Forelimb muscle (tissue), 1 donor: ENCODE results near the gene FADS2. TPM values are rescaled to one million over a fixed set of nuclear protein-coding genes. Genes with fewer than 3 reads are reported as not detected.

Experiments
- DNase-seq: peaks from one replicate; pipeline ENCODE4 v3.0.0-alpha.2; 2013; ENCODE audit warnings: low read depth
- polyA plus RNA-seq: library from polyadenylated mRNA; unstranded; fragments of 120-200 nt; gene quantifications from one replicate; pipeline ENCODE4 v1.2.1, GENCODE V29; 2013; ENCODE audit not compliant: insufficient read length

The FADS2 gene
- 75.9 TPM for polyA plus RNA-seq

GRCh38 chr11:61827571-61828378 is at the start of gene FADS2:
Gene FADS2, plus strand, starts transcription at chr11:61828300. Its CDS starts 91 bp downstream, at chr11:61828391.
- peak; percentile 80 for DNase-seq

GRCh38 chr11:61778357-61778886 is 49.7 kb upstream of the FADS2 start:
- DNase-seq = no peak

- DNase-seq = no peak
Observed at GRCh38 chr11:61778920-61779650, 49.0 kb upstream of the FADS2 start.

- DNase-seq = no peak
Observed at GRCh38 chr11:61779666-61780525, 48.2 kb upstream of the FADS2 start.

GRCh38 chr11:61780581-61781162 is 47.4 kb upstream of the FADS2 start:
- DNase-seq = no peak

DNA sequence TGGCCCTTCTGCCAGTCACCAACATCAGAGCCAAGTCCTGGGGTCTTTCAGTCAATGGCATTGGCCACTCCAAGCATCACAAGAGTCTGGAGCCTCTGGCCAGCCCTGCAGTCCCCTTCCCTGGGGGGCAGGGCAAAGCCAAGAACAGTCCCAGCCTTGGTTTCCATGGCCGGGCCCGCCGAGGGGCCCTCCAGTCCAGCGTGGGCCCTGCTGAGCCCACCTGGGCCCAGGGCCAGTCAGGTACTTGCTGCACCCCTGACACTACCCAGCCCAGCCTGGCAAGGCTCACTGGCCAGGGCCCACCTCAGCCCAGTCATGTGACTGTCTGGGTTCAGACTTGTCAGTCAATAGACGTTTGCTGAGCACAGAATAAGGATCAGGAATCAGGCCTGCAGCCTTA is 46.5 kb upstream of the FADS2 start:
- no peak for DNase-seq

DNA sequence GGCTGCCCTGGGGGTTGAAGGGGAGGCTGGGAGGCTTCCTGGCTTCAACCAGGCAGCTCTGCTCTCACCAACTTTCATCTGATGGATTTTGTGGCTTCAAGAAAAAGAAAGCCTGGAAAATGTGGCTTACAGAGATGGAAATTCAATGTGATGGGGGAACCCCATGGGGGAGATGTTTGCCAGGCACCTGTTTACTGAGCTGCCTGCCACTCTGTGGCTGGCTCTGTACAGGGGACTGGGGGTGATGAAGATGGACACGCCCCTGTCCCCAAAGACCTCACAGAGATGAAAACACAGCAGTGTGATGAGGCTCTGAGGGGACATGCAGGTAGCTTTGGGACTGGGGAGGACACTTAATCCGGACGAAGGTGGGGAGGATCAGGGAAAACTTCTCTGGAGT is 45.8 kb upstream of the FADS2 start:
- DNase-seq = no peak

- DNase-seq = no peak
Observed at GRCh38 chr11:61782841-61783240, 45.3 kb upstream of the FADS2 start.

DNA sequence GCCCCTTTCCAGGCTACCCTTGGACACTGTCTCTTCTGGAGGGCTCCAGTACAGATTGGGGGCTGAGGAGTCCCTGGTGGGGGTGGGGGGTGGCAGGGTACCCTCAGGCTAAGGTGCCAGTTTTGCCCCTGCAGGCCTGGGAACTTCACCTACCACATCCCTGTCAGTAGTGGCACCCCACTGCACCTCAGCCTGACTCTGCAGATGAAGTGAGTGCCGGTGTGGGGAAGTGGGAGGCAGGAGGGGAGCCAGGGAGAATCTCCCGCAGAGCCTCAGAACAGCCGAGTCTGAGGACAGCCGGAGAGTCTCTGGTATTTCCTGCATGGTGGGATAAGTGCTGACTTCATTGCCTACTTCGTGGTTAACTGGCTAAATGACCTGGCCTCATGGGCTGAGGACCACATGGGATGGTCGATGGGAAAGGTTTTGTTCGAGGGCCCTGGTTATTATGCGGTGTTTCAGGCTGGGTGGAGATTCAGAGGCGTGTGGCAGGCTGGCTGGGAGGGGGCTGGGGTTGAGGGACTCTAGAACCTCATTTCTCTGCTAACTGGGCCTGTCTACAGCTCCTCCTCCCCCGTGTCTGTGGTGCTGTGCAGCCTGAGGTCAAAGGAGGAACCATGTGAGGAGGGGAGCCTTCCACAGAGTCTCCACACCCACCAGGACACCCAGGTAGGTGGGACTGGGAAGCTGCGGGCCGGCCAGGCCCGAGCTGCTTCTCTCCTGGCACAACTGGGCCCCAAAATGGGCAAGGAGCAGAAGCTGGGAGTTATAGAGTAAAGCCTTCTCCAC is 44.2 kb upstream of the FADS2 start:
- DNase-seq = no peak

GRCh38 chr11:61784506-61784805 is 43.6 kb upstream of the FADS2 start:
- no peak for DNase-seq

GRCh38 chr11:61785837-61786402 is 42.2 kb upstream of the FADS2 start:
- no peak for DNase-seq

GRCh38 chr11:61787928-61788491 is 40.1 kb upstream of the FADS2 start:
- DNase-seq = no peak

- peak; percentile 60 for DNase-seq
Observed at GRCh38 chr11:61791737-61792309, 36.3 kb upstream of the FADS2 start.

GRCh38 chr11:61792310-61793082 is 35.6 kb upstream of the FADS2 start, which contains the start of the genes FEN1 and TMEM258:
Gene FEN1, plus strand, starts transcription at chr11:61792911. Its CDS starts 2,451 bp downstream, at chr11:61795362.
Gene TMEM258, minus strand, starts transcription at chr11:61792599. Its CDS starts 41 bp downstream, at chr11:61792558.
- DNase-seq = peak; percentile 84

DNA sequence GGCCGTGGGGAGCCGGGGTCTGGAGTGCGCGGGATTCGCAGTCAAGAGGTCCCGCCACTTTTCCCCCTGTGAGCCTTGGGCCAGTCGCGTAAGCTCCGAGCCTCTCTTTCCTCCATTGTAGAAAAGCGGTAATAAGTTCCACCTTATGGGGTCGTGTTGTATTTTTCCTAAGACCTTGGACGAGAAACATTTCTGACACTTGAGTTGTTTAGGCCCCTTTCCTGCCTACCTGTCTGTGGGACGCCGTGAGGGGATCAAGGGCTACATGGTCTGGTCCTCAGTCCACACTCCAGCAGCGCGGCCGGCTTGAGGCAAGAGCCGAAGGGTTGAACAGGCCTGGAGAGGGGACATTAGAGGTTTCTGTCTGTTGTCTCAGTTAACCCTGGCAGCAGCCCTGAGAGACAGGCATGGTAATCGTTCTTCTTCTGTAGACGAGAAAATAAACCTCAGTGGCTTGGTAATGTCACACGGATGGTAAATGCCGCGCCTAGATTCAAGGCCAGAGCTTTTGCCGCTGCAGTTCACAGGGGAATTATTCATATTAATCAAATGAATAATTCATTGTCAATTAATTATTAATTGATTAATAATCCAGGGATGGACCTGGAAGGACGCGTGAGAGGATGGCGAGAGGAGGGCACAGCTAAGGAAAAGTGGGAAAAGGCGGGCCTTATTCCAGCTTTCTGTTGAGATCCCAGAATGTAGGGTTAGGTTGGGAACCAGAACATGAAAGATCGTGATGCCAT is 34.8 kb upstream of the FADS2 start:
- DNase-seq = no peak

GRCh38 chr11:61793829-61794204 is 34.3 kb upstream of the FADS2 start:
- DNase-seq = no peak

DNA sequence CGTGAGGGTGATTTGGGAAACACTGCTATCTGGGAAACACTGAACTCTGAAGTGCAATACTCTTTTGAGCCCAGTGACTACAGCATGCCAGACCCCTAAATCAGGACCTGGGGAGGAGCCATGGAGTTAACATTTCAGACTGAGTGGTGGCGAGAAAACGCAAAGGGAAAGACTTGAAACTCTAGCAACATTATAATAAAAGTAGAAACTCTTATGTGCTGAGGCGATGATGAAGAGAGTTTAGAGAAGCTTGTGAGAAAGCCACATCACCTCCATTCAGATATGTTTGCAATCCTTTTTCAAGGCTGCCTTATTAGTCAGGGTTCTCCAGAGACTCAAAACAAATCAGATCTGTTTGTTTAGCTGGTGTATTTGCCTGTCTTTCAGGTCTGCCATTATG is 33.5 kb upstream of the FADS2 start:
- no peak for DNase-seq

GRCh38 chr11:61795459-61795858 is 32.6 kb upstream of the FADS2 start:
- DNase-seq = no peak
